NCI-H1105 treated with DMSO at 0.1 percent for 48 hours (cell line): ENCODE results near the gene RAD50.
"Not testable (repeated sequence)": the region's sequence is repeated elsewhere in the genome, so short reads cannot be mapped to it uniquely, and the experiment has no call there.

Experiments used
- DNase-seq: peaks from one replicate; lab custom pipeline; 2025; lab: John Stamatoyannopoulos, UW

RAD50 gene

GRCh38 chr5:132675936-132676689 lies 119.3 kb downstream of the RAD50 start:
- no peak for DNase-seq

DNA sequence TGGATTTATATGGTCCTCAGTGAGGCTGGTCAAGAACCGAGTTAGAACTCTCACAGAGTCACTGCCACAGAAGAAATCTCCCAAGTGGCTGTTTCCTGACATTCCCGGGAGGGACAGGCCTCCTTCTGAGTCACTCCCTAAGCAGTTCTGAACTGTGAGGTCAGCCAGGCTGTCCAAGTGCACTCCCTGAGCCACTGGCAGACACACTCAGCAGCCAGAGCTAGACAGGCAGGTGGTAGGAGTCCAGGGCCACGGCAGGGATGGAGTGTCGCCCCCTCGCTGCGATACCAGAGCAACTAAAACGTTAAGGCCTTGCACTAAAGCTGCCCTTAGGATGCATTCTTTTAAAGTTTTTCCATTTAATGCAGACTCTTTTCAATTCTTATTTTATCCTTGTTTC lies 120.4 kb downstream of the RAD50 start:
- no peak for DNase-seq

DNA sequence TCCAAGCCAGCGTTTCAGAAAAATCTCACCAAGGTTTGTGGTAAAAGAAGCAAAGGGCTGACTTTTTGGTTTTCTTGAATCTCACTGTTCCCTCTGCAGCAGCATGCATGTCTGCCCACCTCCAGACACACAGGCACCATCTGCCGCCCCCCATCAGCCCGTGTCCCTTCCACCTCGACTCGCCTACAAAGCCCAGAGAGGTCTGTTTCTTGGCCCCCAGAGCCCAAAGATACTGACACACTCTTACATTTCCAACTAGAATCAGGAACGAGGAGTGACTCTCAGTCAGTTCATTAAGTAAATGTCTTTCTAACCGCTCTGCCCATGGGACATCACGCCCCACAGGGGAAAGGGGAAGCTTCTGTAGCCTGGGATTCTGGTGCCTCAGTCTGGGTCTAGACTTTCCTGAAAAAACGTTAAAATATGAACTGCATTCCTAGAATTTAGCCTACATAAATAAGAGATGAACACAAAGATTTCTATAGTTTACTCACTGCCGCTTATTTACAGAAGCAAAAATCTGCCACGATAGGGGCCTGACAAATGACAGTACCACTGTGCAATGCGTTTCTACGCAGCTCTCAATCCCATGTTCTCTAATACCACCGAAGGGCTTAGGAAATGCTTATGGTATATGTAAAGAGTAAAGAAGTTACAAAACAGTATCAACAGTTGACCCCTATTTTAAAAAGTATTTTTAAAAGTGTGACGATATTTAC lies 121.1 kb downstream of the RAD50 start:
- no peak for DNase-seq

DNA sequence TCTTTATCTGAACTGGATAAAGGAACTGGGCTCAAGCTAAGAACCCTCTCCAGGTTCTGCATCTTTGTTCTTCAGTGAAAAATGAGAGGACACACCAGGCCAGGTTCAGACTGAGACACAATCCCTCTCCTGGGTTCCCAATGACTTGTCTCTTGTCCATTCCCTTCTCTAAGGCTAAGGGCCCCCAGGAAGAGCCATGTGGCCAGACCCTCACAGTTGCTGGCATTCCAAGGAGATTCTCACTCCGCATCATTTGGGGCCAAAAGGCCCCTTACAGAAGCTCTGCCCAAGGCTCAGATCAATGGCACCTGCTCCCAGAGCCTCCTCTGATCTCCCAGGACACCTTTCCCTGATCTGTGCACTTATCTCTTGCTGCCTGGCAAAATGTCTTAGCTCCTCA lies 122.0 kb downstream of the RAD50 start:
- no peak for DNase-seq

DNA sequence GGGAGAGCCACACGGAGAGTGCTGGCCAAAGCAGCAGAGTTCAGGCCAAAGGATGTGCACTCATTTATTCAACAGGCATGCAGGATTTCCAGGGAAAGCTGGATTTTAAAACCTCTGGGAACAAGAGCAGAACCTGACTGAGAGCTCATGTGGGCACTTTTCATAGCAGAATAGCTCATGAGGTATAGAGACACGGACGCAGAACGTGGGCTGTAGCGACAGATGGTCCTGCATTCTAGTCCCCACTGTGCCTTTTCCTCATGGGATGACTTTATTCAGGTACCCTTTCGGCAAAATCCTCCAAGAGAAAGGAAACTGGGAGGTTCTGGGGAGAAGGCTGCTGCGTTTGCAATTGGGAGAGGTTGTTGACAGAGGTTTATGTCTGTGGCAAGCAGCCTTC lies 122.4 kb downstream of the RAD50 start:
- no peak for DNase-seq

- no peak for DNase-seq
Measured at GRCh38 chr5:132679717-132680380, 123.1 kb downstream of the RAD50 start.

GRCh38 chr5:132680780-132681475 lies 124.2 kb downstream of the RAD50 start:
- DNase-seq: no peak

GRCh38 chr5:132681476-132681831 lies 124.7 kb downstream of the RAD50 start:
- no peak for DNase-seq

GRCh38 chr5:132681983-132682382 lies 125.2 kb downstream of the RAD50 start:
- DNase-seq: no peak

DNA sequence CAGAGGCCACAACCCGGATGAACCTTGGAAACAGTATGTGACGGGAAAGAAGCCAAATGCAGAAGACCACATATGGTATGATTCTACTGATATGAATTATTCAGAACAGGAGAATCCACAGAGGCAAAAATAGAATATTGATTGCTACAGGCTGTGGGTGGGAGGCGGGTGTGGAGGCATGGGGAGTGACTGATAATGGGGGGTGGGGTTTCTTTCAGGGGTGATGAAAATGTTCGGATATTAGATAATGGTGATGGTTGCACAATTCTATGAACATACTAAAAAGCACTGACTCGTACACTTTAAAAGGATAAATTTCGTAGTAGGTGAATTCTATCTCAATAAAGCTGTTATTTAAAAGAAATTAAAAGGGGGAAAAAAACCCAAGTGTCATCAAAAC lies 127.7 kb downstream of the RAD50 start:
- no peak for DNase-seq

GRCh38 chr5:132684922-132685720 lies 128.3 kb downstream of the RAD50 start:
- no peak for DNase-seq

DNA sequence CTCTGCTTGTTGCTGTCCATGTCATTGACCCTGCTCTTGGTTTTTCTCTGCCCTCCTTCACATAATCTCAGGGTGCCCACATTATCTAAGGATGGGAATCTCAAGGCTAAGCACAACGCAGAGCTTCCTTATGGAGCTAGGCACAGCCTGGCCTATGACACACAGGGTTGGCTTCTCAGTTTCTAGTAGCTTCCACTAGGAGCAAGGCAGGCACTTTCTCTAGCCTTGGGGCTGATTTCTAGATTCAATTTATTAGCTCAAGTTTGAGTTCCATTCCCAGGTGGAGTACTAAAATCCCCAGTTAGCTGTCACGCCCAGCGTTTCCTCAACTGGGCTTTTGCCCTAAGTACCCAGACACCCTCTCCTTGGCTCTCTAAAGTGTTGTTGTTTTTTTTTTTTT lies 129.4 kb downstream of the RAD50 start:
- no peak for DNase-seq

DNA sequence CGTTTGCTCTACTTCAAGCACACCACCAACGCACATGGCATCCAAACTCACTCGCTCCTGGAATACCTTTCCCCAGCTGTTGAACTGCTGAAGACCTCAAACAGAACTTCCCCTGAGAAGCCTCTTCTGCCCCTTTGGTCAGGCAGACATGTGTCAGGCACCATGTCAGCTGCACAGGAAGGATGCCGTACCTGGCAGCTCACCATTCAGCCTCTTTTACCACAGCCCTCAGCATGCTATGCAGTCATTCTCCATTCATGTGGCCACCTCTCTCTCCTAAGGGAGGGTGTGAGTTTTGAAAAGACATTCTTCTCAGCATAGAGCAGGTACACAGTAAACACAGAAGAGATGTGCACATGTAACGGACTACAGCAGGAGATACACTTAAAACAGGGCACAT lies 131.2 kb downstream of the RAD50 start:
- no peak for DNase-seq

DNA sequence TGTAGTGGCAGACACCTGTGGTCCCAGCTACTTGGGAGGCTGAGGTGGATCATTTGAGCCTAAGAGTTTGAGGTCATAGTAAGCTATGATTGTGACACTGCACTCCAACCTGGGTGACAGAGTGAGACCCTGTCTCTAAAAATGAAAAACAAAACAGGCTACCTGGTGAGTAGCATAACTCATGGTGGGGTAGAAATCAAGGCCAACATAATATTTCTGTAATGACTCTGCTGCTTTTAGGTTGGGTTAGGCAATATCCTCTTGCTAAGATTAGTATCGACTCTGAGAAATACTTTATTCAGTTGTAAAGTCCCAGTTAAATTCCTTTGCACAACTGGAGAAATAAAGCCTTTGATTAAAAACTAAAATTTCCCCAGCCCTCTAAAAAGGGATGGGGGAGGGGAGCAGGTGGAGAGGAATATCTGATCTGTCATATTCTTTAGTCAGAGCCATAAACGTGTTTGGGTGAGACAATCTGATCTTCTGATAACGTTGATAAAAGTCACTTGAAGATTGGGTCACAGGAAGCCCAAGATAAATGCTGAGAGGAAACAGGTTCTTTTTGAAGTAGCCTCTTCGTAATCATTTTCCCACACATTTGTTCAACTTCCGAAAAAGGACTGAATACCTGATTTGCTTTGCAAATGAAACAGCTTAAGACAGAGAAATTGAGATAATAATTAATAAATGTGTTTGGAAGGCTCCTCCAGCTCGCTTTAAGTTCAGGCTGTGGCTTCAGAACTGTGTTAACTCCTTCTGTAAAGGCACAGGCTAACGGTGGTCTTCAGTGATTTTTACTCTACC lies 132.0 kb downstream of the RAD50 start:
- no peak for DNase-seq

GRCh38 chr5:132689513-132689912 lies 132.7 kb downstream of the RAD50 start:
- no peak for DNase-seq

DNA sequence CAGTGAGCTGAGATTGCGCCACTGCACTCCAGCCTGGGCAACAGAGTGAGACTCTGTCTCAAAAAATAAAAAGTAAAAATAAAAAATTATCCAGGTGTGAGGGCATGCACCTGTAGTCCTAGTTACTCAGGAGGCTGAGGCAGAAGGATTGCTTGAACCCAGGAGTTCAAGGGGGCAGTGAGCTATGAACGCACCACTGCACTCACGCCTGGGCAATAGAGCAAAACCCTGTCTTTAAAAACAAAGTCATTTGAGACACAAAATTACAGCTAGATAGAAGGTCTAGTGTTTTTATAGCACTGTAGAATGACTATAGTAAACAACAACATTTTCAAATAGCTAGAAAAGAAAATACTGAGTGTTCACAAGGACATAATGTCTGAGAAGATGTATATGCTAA lies 133.4 kb downstream of the RAD50 start:
- no peak for DNase-seq

GRCh38 chr5:132691755-132692631 lies 135.2 kb downstream of the RAD50 start:
- not testable (repeated sequence) for DNase-seq

GRCh38 chr5:132692632-132692967 lies 135.8 kb downstream of the RAD50 start:
- no peak for DNase-seq
